AG04449 (cell line): ENCODE data around the gene GTF3C1.

Experiments used
- CTCF ChIA-PET: fragments of 350-600 bp; formaldehyde crosslinking; extraction: SDS; loops from one replicate; lab custom pipeline; 2021; ENCODE audit warnings: antibody characterized with exemption; lab: Yijun Ruan, JAX
- POLR2A ChIA-PET: fragments of 400-600, 350-600 bp; formaldehyde crosslinking; extraction: SDS; loops from one replicate; lab custom pipeline; 2020; ENCODE audit warnings: antibody characterized with exemption, inconsistent platforms; lab: Yijun Ruan, JAX
- DNase-seq: peaks from one replicate; pipeline ENCODE4 v3.0.0-alpha.2; 2010; ENCODE audit warnings: low read depth, low spot score
- H3K4me3 ChIP-seq: 2 replicates; pipeline ENCODE4 v1.5.1; 2011; ENCODE audit warnings: low read depth, mild to moderate bottlenecking, control low read depth, low read length
- CTCF ChIP-seq: IDR thresholded peaks from one replicate; pipeline ENCODE4 v1.5.1; 2011; ENCODE audit warnings: mild to moderate bottlenecking, moderate library complexity, low read length, control low read depth, inconsistent platforms; ENCODE audit not compliant: insufficient read depth; ENCODE audit errors: missing control alignments

GTF3C1 gene

GRCh38 chr16:27445502-27446175 is 104.1 kb downstream of the GTF3C1 start:
- ChIA-PET POLR2A (no interaction called here), CTCF (interaction anchor here (1.3 to 2.0 kb wide), 3 partner anchors 9 to 13 kb away, joined by 4 to 9 read pairs (median 5); no protein-coding TSS in a partner anchor)
- no peak overlapping the region for H3K4me3 ChIP-seq
- DNase-seq: no peak
- no peak for TF ChIP-seq CTCF

- ChIA-PET POLR2A (interaction anchor here (1.0 kb wide), 1 partner anchor 241 kb away, joined by 3 read pairs; the partner anchor contains the start of gene KDM8), CTCF (interaction anchor here (1.3 to 1.4 kb wide), 2 partner anchors 10 kb away, joined by 4 to 5 read pairs; no protein-coding TSS in a partner anchor)
- no peak for TF ChIP-seq CTCF
Measured at GRCh38 chr16:27444470-27444869, 105.2 kb downstream of the GTF3C1 start.

GRCh38 chr16:27444015-27444414 is 105.7 kb downstream of the GTF3C1 start:
- no peak for TF ChIP-seq CTCF
- no peak overlapping the region for H3K4me3 ChIP-seq
- CTCF ChIA-PET: no interaction called here
- no peak for DNase-seq
- POLR2A ChIA-PET: interaction anchor here (1.0 kb wide), 1 partner anchor 241 kb away, joined by 3 read pairs; the partner anchor contains the start of gene KDM8

More at GRCh38 chr16:27444470-27444869, 105.2 kb downstream of the GTF3C1 start:
- DNase-seq: no peak
- H3K4me3 ChIP-seq: no peak overlapping the region

- no peak for DNase-seq
- no peak overlapping the region for H3K4me3 ChIP-seq
- ChIA-PET CTCF (interaction anchor here (1.2 kb wide), 1 partner anchor 13 kb away, joined by 3 read pairs; no protein-coding TSS in a partner anchor), POLR2A (no interaction called here)
- TF ChIP-seq CTCF: no peak
Measured at GRCh38 chr16:27441998-27442397, 107.7 kb downstream of the GTF3C1 start.

- CTCF ChIA-PET: interaction anchor here (1.1 to 1.2 kb wide), 2 partner anchors 12 to 14 kb away, joined by 3 read pairs; no protein-coding TSS in a partner anchor
- no peak for TF ChIP-seq CTCF
- DNase-seq: no peak
- POLR2A ChIA-PET: no interaction called here
- no peak overlapping the region for H3K4me3 ChIP-seq
Measured at GRCh38 chr16:27441276-27441675, 108.4 kb downstream of the GTF3C1 start.

- no peak for TF ChIP-seq CTCF
- H3K4me3 ChIP-seq: no peak overlapping the region
- ChIA-PET CTCF (interaction anchor here (1.0 kb wide), 1 partner anchor 12 kb away, joined by 4 read pairs; no protein-coding TSS in a partner anchor), POLR2A (no interaction called here)
- DNase-seq: no peak
Measured at GRCh38 chr16:27439271-27440018, 110.3 kb downstream of the GTF3C1 start.
